ENCODE data around the gene COPA.
"Not testable (repeated sequence)": the region's sequence is repeated elsewhere in the genome, so short reads cannot be mapped to it uniquely, and the experiment has no call there.

Gene COPA

GRCh38 chr1:160342953-160343869, at the start of gene COPA, which contains the start of gene NCSTN:
TSS of gene COPA (minus strand) at chr1:160343250. CDS start at chr1:160343170, 80 bp downstream.
TSS of gene NCSTN (plus strand) at chr1:160343383. CDS start at chr1:160343397, 14 bp downstream.
- DNase-seq (ENCODE audit: low spot score): peak; percentile 99

- DNase-seq (ENCODE audit: low spot score): not testable (repeated sequence)
These were observed 45.4 kb upstream of the COPA start for GRCh38 chr1:160388406-160388805.

- DNase-seq (ENCODE audit: low spot score): not testable (repeated sequence)
These were observed 41.8 kb upstream of the COPA start for GRCh38 chr1:160384812-160385211.

GRCh38 chr1:160377585-160378206, 34.6 kb upstream of the COPA start:
- DNase-seq (ENCODE audit: low spot score): no peak

GRCh38 chr1:160376525-160377131, 33.6 kb upstream of the COPA start:
- peak; percentile 87 for DNase-seq (ENCODE audit: low spot score)

- no peak for DNase-seq (ENCODE audit: low spot score)
These were observed 32.9 kb upstream of the COPA start for GRCh38 chr1:160375788-160376524.

- no peak for DNase-seq (ENCODE audit: low spot score)
These were observed 31.5 kb upstream of the COPA start for GRCh38 chr1:160374306-160375110.

- no peak for DNase-seq (ENCODE audit: low spot score)
These were observed 30.6 kb upstream of the COPA start for GRCh38 chr1:160373696-160374095.

GRCh38 chr1:160371756-160372155, 28.7 kb upstream of the COPA start:
- no peak for DNase-seq (ENCODE audit: low spot score)

GRCh38 chr1:160371346-160371631, 28.2 kb upstream of the COPA start:
- DNase-seq (ENCODE audit: low spot score): no peak

GRCh38 chr1:160370561-160371345, 27.7 kb upstream of the COPA start:
- DNase-seq (ENCODE audit: low spot score): no peak

- DNase-seq (ENCODE audit: low spot score): no peak
These were observed 26.0 kb upstream of the COPA start for GRCh38 chr1:160369087-160369486.

- DNase-seq (ENCODE audit: low spot score): no peak
These were observed 25.2 kb upstream of the COPA start for GRCh38 chr1:160367934-160368923.

GRCh38 chr1:160367516-160367900, 24.5 kb upstream of the COPA start:
- no peak for DNase-seq (ENCODE audit: low spot score)

- DNase-seq (ENCODE audit: low spot score): peak; percentile 68
These were observed 23.9 kb upstream of the COPA start, which contains the start of gene NHLH1 for GRCh38 chr1:160366731-160367515. TSS of gene NHLH1 (plus strand) at chr1:160367071. CDS start at chr1:160370732, 3,661 bp downstream.

GRCh38 chr1:160365325-160365724, 22.3 kb upstream of the COPA start:
- DNase-seq (ENCODE audit: low spot score): no peak

GRCh38 chr1:160363951-160364735, 21.1 kb upstream of the COPA start:
- no peak for DNase-seq (ENCODE audit: low spot score)

GRCh38 chr1:160363010-160363409, 20.0 kb upstream of the COPA start:
- no peak for DNase-seq (ENCODE audit: low spot score)

Data from NAMALWA (cell line).